ENCODE measurements around the gene DUOXA1. TPM values are rescaled to one million over a fixed set of nuclear protein-coding genes. Genes with fewer than 3 reads are reported as not detected.

Gene DUOXA1
- total RNA-seq, 1 experiment from 2014 or later: 0.09 TPM

DNA sequence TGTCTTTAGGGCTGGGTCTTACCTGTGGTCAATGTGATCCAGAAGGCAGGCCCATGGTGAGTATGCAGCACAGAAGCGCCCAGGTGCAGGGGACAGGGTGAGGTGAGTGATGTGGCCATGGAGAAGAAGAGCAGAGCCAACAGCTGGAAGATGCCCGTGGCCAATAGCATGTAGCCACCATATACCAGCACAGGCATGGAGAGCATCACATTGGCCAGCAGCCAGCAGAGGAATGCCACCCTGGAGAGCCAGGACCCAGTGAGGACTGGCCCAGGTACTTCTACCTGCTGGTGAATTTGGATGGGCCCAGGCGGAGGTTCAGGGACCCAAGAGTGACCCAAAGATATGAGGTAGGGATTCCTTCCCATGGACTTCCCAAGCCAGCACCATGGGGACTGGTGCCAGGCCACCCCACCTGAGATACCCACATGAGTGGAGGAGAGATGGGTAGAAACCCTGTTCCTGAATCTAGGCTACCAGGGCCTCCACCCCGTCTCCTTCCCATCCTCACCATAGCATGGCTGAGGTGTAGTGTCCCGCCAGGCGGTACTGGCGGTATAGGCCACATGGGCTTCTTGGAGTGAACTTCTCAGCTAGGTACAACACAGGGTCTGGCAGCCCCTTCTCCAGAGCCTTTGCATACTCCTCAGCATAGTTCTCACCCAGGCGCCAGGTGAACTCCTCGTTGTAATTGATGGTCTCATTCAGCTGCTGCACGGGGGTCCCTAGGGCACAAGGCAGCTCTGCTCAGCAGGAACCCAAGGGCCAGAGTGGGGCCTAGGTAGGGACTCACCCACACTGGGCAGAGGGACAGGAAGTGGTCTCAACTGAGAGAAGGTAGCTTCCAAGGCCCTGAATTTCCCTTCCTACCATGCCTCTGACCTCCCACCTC lies 9.4 kb downstream of the DUOXA1 start (continued):
- TF ChIP-seq, protein P1, sequence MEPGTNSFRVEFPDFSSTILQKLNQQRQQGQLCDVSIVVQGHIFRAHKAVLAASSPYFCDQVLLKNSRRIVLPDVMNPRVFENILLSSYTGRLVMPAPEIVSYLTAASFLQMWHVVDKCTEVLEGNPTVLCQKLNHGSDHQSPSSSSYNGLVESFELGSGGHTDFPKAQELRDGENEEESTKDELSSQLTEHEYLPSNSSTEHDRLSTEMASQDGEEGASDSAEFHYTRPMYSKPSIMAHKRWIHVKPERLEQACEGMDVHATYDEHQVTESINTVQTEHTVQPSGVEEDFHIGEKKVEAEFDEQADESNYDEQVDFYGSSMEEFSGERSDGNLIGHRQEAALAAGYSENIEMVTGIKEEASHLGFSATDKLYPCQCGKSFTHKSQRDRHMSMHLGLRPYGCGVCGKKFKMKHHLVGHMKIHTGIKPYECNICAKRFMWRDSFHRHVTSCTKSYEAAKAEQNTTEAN (CRISPR knock-in tag; IDR thresholded peaks at IDR 0.05): no peak
- TF ChIP-seq ESRRA (CRISPR knock-in tag; IDR thresholded peaks at IDR 0.05; ENCODE audit: borderline replicate concordance): no peak
- no peak for TF ChIP-seq ZNF317 (CRISPR knock-in tag; IDR thresholded peaks at IDR 0.05; ENCODE audit: borderline replicate concordance, low read depth)
- no peak for TF ChIP-seq GTF2I (CRISPR knock-in tag; conservative IDR thresholded peaks at IDR 0.05)

DNA sequence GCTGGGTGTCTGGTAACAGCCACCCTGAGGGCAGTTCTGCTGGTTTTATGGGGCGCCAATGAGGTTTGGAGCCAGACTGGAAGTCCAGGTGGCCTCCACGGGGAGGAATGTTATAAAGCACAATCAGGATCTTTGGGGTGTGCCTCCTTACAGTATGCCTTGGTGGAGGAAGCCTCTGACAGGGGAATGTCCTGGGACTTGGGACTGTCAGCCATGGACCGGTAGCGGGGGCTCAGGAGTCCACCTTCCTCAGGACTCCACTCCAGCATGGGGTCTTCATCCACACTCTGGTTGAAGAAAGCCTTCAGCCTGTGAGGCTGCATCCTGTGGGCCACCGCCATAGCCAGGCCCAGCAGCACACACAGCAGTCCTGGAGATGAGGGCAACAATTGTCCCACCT lies 10.7 kb downstream of the DUOXA1 start:
- H3K4me1 Mint-ChIP-seq: peaks cover 22% of the 10 kb centered on the region
- TF ChIP-seq E2F1 (CRISPR knock-in tag; IDR thresholded peaks at IDR 0.05) (no peak), EMX1 (CRISPR knock-in tag; IDR thresholded peaks at IDR 0.05) (no peak), KAT7 (CRISPR knock-in tag; IDR thresholded peaks at IDR 0.05; ENCODE audit: borderline replicate concordance) (no peak), MXD4 (CRISPR knock-in tag; IDR thresholded peaks at IDR 0.05; ENCODE audit: borderline replicate concordance) (no peak), ZNF121 (CRISPR knock-in tag; IDR thresholded peaks at IDR 0.05) (no peak), ZNF219 (CRISPR knock-in tag; IDR thresholded peaks at IDR 0.05; ENCODE audit: borderline replicate concordance) (no peak), TP53 (CRISPR knock-in tag; IDR thresholded peaks at IDR 0.05) (no peak), USF2 (CRISPR knock-in tag; IDR thresholded peaks at IDR 0.05) (no peak), NFATC4 (CRISPR knock-in tag; IDR thresholded peaks at IDR 0.05) (no peak), CBFB (CRISPR knock-in tag; IDR thresholded peaks at IDR 0.05; ENCODE audit: low read depth) (no peak), NFYB (CRISPR knock-in tag; conservative IDR thresholded peaks at IDR 0.05; ENCODE audit: low read depth) (no peak), NR3C1 (CRISPR knock-in tag; conservative IDR thresholded peaks at IDR 0.05; ENCODE audit: low read depth) (no peak), ZBTB21 (CRISPR knock-in tag; IDR thresholded peaks at IDR 0.05; ENCODE audit: borderline replicate concordance) (no peak), NR2C2 (CRISPR knock-in tag; IDR thresholded peaks at IDR 0.05) (no peak), GABPB1 (CRISPR knock-in tag; IDR thresholded peaks at IDR 0.05) (no peak), RELA (CRISPR knock-in tag; IDR thresholded peaks at IDR 0.05; ENCODE audit: borderline replicate concordance) (no peak)
- TF ChIP-seq, protein P2, sequence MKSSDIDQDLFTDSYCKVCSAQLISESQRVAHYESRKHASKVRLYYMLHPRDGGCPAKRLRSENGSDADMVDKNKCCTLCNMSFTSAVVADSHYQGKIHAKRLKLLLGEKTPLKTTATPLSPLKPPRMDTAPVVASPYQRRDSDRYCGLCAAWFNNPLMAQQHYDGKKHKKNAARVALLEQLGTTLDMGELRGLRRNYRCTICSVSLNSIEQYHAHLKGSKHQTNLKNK (CRISPR knock-in tag; IDR thresholded peaks at IDR 0.05): no peak
- TF ChIP-seq, protein P3, sequence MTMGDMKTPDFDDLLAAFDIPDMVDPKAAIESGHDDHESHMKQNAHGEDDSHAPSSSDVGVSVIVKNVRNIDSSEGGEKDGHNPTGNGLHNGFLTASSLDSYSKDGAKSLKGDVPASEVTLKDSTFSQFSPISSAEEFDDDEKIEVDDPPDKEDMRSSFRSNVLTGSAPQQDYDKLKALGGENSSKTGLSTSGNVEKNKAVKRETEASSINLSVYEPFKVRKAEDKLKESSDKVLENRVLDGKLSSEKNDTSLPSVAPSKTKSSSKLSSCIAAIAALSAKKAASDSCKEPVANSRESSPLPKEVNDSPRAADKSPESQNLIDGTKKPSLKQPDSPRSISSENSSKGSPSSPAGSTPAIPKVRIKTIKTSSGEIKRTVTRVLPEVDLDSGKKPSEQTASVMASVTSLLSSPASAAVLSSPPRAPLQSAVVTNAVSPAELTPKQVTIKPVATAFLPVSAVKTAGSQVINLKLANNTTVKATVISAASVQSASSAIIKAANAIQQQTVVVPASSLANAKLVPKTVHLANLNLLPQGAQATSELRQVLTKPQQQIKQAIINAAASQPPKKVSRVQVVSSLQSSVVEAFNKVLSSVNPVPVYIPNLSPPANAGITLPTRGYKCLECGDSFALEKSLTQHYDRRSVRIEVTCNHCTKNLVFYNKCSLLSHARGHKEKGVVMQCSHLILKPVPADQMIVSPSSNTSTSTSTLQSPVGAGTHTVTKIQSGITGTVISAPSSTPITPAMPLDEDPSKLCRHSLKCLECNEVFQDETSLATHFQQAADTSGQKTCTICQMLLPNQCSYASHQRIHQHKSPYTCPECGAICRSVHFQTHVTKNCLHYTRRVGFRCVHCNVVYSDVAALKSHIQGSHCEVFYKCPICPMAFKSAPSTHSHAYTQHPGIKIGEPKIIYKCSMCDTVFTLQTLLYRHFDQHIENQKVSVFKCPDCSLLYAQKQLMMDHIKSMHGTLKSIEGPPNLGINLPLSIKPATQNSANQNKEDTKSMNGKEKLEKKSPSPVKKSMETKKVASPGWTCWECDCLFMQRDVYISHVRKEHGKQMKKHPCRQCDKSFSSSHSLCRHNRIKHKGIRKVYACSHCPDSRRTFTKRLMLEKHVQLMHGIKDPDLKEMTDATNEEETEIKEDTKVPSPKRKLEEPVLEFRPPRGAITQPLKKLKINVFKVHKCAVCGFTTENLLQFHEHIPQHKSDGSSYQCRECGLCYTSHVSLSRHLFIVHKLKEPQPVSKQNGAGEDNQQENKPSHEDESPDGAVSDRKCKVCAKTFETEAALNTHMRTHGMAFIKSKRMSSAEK (CRISPR knock-in tag; IDR thresholded peaks at IDR 0.05; ENCODE audit: borderline replicate concordance): no peak
- peaks cover 97% of the 10 kb centered on the region for H3K27me3 Mint-ChIP-seq (ENCODE audit: low read depth)
- no peaks in the 10 kb centered on the region for H3K36me3 Mint-ChIP-seq
- CTCF ChIA-PET: interaction anchor here (0.6 to 8.3 kb wide), 34 partner anchors 10 to 495 kb away, joined by 3 to 231 read pairs (median 9); partner anchors contain the start of genes DUOX1, DUOXA1 and SHF
- ATAC-seq: no peak
- DNase-seq (ENCODE audit: low spot score): no peak
- H3K4me3 Mint-ChIP-seq: no peak overlapping the region
- POLR2A ChIA-PET: interaction anchor here (0.6 kb wide), 1 partner anchor 23 kb away, joined by 5 read pairs; no protein-coding TSS in a partner anchor
- H3K9me3 Mint-ChIP-seq: no peaks in the 10 kb centered on the region
- H3K27ac Mint-ChIP-seq: no peak overlapping the region
